ENCODE data around the gene MED13L. TPM values are rescaled to one million over a fixed set of nuclear protein-coding genes. Genes with fewer than 3 reads are reported as not detected.
A peak's percentile ranks its signal among the peaks of the same experiment; 100 is the strongest.
"Not testable (repeated sequence)": the region's sequence is repeated elsewhere in the genome, so short reads cannot be mapped to it uniquely, and the experiment has no call there.

The MED13L gene
- total RNA-seq, 1 experiment from 2014 or later: 46.8 TPM

DNA sequence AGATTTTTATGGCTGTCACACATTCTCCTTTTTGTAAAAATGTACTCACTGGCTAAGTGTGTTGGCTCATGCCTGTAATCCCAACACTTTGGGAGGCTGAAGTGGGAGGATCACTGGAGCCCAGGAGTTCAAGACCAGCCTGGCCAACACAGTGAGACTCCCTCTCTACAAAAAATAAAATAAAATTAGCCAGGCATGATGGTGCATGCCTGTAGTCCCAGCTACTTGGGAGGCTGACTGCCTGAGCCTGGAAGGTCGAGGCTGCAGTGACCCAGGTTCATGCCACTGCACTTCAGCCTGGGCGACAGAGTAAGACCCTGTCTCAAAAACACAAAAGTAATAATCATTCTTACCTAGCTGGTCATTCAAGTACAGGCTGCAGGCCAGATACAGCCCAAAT is 300.7 kb downstream of the MED13L start:
- DNase-seq (ENCODE audit: low read depth): not testable (repeated sequence)

DNA sequence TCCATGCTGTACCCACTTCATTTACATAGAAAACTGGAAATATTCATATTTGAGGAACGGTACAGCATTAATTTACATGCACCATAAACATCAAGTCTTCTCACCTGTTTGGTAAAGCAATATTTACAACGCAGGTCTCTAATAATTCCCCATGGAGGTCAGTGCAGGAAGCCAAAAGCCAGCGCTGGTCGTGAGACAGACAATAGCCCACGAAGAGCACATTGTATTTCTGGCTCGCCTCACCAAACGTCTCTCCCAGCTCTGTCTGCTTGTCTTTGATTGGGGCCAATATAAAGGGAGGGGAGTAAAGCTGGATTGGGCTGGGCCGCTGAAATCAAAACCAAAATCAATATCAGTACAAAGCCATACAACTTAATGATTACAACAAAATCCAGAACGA is 302.1 kb downstream of the MED13L start:
- DNase-seq (ENCODE audit: low read depth): no peak

DNA sequence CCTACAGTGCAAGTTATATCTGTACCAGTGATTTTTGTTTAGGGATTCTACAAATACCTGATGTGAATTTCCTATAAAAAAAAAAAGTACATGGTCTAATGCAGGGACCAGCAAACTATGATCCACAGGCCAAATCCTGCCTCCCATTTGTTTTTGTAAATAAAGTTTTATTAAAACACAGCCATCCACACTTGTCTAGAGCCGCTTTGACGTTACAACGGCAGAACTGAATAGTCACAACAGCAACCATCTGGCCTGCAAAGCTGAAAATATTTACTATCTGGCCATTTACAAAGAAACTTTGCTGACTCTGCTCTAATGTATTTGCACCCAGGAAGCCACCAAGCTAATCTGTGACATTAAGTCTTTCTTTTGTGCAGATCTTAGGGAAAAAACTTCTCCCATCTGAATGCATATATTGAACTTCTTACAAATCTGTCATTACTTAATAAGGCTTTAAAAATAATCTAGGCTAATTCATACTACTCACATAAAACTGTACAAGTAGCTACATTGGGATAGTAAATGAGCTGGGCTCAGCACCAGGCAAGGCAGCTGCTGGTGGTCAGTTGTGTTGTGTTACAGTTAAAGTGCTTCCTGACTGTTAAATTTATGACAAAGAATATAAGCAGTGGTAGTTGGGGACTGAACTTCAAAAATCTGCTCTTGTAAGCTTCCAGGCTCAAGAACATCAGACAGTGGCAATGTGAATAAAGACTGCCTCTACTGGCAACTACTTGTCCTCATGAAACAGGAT is 303.3 kb downstream of the MED13L start:
- DNase-seq (ENCODE audit: low read depth): peak; percentile 12

DNA sequence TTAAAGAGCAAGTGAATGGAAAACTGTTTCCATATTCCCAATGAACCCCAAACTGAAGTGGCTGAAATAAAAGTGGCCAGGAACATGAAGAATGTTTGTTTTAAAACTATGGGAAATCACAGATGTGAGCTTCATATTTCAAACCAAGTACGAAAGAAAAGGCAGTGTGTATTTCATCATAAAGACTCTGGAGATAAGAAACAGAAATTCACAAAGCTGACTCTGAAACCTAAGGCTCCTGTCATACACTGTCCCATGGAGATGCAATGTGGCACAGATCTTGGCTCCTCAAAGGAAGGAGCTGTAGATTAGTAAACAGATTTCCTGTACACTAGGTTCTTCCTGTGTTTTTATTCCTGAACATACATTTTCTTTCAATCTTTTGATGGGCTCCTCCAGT is 304.4 kb downstream of the MED13L start:
- DNase-seq (ENCODE audit: low read depth): no peak

DNA sequence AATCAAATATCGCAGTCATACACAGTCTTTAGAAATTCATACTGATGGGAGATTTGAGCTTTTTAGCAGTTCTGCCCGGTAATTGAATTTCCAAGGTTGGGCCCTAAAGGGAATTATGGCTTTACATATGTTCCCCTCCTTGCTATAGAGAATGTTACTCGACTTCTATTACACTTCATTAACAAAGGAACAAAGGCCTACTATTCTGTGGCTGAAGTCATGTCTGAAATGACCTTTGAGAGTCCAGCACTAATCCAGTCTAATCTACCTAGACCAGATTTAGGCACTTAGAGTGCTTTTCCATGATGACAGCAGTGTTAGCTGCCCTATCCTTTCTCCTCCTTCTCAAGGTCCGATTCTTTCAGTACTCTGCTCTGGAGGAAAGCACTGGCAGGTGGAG is 305.3 kb downstream of the MED13L start:
- no peak for DNase-seq (ENCODE audit: low read depth)

DNA sequence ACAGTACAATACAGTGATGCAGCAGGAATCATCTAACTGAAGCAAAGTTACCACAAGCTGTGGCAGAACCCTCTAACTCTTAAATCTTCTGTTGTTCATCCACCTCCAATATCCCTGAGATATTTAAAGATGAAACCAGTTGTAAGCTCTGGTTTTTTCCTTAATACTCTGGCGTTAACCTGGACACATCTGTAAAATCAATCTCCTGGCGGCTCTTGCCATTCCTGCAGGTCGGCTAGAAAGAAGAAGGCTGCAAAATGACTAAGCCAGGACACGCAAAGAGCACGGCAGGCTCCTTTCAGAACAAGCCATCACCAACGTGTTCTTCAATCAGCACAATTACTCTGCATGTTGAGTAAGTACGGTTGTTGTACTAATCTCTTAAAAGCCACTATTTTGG is 309.3 kb downstream of the MED13L start:
- DNase-seq (ENCODE audit: low read depth): no peak

DNA sequence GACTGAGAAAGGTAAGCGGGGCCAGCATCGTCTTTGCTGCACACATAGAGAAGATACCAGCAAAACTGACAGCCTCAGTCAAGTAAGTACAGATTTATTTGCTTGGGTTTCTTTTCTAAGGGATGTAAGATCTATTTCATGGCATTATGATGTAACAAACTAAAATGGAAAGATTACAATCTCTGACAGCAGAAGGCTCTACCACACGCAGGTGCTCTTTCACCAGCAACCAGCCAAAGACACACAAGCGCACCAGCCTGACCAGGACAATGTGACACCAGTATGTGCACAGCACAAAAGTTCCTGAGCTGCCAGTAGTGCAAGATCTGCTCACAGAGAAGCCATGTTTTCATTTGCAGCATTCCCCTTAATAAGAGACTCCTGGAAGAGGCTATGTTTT is 311.1 kb downstream of the MED13L start:
- DNase-seq (ENCODE audit: low read depth): no peak

DNA sequence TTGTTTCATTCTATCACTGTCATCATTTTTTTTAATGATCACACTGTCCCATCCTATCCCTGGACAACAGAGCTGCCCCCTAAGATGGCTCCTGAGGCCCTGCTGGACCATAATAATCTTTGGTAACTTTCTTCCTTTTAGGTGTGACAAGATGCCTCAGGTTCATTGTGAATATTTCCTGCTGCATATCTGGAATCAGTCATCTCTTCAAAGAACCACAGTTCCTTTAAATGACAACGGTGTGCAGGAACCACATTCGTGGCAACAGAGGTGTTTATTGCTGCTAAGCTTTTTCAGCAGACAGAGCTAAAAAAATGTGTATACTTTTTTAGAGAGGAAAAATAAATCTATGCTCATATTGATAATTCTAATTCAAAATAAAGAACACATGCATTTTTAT is 312.9 kb downstream of the MED13L start:
- DNase-seq (ENCODE audit: low read depth): no peak

DNA sequence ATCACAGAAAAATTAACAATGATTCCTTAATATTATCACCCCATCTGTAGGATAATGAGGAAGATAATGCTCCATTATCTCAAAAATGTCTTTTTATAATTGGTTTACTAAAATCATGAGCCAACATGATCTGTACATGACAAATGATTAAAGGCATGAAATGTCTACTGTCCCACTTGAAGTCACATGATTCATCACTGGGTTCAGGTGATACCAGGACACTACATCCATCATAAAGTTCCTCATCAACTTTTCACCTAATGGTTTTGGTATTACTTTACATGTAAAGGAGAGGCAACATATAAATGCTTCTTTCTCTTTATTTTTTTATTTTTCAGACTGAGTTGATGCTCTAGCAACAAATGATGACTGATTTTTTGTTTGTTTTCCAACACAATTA is 313.3 kb downstream of the MED13L start:
- DNase-seq (ENCODE audit: low read depth): no peak

DNA sequence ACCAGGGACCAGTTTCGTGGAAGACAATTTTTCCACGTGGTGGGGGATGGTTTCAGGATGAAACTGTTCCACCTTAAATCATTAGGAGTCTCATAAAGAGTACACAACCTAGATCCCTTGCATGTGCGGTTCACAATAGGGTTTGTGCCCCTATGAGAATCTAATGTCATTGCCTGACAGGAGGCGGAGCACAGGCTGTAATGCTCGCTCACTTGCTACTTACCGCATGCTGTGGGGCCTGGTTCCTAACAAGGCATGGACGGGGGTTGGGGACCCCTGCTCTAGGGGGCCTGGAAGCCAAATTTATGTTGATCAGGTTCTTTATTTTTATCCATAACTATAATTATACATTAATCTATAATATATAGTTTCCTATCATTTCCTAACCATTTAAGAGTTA is 315.3 kb downstream of the MED13L start:
- DNase-seq (ENCODE audit: low read depth): no peak

DNA sequence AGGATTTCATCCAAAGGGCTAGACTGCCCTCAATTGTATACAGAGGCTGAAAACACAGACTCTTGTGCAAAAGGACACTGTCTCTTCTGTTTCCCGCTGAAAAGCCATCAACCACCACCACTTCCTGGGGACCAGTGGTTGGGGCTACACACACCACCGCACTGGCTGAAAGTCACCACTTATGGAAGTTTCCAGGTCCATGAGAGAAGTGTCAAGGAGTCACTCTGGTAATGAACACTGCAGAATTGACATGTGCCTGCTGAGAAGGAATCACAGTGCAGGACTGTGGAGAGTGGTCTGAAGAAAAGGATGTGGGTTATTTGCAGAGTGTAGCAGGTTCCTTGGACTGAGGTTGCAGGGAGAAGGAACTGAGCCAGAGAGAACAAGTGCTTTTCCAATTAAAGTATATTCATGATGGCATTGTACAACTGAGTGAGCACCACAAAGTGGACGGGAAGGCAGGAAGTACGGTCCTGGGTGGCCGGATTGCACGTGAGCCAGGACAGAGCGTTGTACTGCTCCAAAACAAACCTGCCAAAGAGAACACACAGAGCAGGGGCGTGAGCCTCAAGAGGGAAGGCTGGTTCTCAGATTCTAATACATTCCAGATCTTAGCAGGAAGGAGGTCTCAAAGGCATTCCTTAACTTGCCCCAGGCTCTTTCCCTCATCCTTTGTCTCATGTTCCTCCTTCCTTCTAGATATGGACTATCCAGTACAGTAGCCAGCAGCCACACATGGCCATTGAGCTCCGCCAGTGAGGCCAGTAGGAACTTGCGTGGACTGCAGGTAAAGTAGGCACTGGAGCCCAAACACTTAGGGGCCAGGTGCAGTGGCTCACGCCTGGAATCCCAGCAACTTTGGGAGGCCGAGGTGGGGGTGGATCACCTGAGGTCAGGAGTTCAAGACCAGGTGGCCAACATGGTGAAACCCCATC is 316.4 kb downstream of the MED13L start:
- DNase-seq (ENCODE audit: low read depth): no peak

DNA sequence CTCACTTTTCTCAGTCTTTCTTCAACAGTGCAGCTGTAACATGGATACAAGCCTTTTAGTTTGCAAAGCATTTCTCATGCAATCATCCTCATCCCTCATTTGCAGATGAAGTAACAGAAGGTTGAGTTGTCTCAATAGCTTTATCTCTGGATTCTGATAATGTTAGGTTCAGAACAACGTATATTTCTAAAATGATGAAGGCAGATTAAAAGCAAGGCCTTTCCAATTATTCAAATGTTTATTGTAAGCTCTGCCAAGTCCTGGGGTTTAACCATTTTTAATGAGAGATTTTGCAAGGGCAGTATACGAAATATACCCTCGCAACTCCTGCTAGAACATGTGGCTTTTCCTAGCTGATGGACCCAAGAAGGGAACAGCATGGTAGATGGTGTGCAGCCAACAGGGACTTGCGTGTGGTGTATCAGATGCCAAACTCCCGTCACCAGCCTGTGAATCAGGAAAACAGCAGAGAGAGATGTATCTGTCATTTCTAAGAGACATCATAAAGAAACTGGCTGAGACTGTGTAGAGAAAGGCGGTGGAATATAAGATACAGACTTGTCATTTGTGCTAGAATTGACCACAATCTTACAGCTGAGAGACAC is 319.7 kb downstream of the MED13L start:
- no peak for DNase-seq (ENCODE audit: low read depth)

DNA sequence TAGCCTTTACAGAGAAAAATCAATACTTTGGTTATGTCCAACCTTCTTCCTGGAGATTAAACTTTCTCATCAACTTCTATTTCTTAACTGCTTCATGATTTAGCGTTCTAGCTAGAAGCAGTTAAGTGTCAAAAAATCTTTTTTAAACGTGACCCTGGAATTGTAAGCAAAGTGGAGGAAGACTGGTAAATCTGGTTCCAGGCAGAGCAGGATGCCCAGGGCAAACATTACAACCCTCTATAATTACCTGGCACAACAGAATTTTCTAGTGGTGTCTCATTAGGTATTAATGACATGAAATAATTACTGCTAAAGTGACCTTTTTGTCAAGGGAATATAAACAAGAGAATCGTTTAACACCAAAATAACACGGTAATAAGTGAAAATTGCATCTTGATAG is 320.8 kb downstream of the MED13L start:
- no peak for DNase-seq (ENCODE audit: low read depth)

DNA sequence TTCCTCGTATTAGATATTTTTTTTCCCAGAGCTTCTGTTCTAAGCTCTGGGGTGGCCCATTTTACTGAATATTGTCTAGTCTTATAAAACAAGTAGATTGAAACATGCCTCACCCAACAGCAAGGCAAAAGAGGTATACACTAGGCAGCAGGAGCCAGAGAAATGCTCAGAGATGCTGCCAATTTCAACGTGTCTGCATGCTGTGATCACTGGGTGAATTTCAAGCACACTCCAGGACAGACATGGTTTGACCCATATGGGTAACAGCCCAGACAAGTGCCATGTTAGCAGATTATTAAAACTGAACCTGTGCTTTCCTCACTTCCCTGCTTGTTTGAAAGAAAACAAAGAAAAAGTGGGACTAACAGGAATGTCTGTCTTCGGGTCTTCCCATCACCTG is 321.3 kb downstream of the MED13L start:
- no peak for DNase-seq (ENCODE audit: low read depth)

DNA sequence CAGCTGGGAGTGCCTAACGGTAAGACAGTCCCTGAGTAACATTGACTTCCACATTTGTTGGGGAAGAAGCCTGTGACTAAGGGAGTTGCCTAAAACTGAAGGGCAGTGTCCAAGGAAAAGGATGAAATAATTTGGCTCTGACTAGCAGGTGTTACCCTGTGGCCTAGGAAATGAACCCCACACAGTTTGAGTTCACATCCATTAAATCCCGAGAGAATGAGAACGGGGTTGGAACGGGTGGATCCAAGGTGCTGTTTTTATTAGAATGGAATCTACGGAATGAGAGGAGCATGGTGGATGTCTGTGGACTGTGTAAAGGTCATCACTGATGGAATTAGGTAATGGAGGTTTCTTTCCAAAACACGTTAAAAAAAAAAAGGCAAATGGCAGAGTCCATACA is 324.0 kb downstream of the MED13L start:
- DNase-seq (ENCODE audit: low read depth): peak; percentile 8

DNA sequence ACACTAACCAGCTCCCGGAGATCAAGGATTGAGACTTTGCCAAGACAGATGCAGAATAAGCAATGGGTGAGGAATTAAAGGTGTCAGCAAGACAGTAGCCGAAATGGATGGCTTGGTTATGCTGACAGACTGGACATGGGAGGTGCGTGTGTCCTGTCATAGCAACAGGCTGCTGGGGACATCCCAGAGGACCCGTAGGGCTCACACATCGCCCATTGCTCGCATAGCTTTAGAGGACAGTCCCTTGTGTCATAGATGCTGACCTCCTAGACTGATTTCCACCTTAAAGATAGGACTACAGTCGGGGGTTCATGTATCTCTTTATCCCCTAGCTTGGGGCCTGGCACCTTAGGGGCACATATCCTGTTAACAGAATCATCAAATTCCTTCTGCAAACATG is 324.5 kb downstream of the MED13L start:
- DNase-seq (ENCODE audit: low read depth): no peak

DNA sequence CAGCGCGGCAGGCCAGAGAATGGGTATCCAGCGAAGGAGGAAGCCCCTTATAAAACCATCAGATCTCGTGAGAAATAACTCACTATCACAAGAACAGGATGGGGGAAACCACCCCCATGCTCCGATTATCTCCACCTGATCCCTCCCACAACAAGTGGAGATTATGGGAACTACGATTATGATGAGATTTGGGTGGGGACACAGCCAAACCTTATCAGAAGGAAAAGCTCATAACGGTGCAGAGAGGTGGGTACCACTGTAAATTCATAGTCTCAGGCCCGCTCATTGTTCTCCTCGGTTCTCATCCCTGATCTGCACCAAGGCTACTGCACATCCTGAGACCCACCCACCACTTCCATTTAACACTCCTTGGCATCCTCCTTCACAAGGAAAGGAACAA is 326.5 kb downstream of the MED13L start:
- no peak for DNase-seq (ENCODE audit: low read depth)

DNA sequence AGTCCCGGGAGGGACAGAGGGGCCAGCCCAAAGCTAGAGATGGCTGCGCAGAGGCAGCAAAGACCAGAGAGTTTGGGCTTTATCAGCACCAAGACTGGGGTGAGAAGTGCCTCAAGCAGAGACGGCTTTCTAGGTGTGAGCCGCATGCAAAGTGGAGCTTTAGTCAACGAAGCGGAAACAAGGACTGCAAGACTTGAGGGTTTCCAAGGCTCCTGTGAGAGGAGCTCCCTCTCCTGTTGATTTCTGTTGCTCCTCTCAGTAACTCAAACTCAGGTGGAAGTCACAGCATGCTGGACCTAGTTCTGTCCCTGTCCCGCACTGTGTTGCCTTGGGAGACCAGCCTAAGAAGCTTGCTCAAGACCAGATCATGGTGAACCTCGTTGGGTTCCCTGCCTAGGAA is 327.8 kb downstream of the MED13L start:
- DNase-seq (ENCODE audit: low read depth): no peak

DNA sequence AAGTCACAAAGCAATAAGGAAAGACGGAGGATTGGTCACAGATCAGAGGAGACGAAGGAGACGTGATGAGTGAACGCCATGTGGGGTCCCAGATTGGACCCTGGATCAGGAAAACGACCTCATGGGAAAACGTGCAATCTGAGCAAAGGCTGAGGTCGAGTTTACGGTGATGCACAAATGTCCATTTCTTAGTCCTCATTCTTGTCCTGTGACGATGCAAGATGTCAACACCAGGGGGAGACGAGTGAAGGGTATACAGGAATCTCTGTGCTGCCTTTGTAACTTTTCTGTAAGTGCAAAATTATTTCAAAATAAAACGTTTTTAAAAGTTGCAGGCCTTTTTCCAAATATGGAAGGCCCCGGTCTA is 329.8 kb downstream of the MED13L start:
- no peak for DNase-seq (ENCODE audit: low read depth)

DNA sequence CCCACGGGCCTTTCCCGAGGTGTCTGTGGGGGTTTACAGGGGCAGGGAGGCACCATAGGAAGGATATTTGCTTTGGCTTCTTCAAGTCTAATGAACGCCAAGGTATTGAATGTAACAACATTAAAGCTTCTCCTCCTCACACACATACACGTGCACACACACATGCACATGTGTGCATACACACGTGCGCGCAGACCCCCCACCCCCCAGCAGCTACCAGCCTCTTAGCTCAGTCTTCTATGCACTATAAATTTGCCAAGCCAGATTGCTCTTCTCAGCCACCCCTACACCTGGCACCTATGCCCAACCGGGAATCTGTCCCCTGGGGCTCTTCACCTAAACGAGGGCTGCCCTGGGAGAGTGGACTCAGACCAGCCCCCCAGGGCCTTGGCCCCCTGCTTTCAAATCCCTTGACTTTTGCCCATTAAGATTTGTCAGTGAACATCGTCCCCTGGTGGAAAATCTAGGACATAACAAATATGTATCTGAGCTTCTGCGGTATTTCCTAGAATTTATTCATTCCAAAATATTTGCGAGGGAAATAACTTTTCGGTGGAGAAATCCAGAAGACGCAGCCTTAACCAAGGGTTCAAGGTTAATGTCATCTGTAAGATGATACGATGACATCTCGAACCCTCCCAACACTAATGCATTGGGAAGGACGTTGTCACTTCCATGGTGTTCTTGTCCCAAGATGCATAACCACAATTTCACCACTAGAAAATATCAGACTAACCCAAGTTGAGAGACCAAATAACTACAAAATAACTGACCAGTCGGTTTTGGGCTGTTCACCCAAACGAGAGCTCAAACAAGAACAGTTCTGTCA is 330.4 kb downstream of the MED13L start:
- no peak for DNase-seq (ENCODE audit: low read depth)

DNA sequence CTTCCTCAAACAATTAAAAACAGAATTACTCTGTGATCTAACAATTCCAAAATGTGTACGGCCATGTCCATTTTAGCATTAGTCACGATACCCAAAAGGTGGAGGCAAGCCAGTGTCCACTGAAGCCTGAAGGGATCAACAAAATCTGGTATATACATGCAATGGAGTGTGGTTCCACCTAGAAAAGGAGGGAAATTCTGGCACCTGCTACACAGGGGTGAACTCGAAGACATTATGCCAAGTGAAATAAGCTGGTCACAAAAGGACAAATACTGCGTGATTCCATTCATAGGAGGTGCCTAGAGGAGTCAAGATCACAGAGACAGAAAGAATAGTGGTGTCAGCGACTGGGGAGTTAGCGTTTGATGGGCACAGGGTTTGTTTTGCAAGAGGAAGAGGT is 331.4 kb downstream of the MED13L start:
- no peak for DNase-seq (ENCODE audit: low read depth)

DNA sequence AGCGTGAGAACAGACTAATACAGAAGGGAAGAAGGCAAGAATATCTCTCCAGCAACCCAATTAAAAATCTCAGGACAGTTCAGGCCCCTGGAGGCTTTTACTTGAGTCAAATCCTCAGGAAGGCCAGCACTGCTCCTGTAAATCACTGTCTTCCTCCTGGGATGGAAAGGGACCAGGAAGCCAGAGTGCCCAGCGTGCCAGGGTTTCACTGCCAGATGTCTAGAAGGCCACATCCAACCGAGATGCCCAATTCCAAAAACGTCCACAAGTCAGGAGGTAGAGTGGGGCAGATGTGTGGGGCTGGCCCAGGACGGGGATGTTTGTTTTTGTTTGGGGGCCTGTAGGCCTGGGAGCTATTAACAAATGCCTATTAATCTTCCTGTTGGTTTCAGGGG is 332.0 kb downstream of the MED13L start:
- no peak for DNase-seq (ENCODE audit: low read depth)
